NCI-H748 treated with DMSO at 0.1 percent for 48 hours (cell line): ENCODE data around the gene TDRD3.

Experiments
- DNase-seq: peaks from one replicate; lab custom pipeline; 2025; lab: John Stamatoyannopoulos, UW

Gene TDRD3

GRCh38 chr13:60454425-60454824, 57.4 kb downstream of the TDRD3 start:
- DNase-seq: no peak

GRCh38 chr13:60463787-60464186, 66.8 kb downstream of the TDRD3 start:
- DNase-seq: no peak

GRCh38 chr13:60467098-60467497, 70.1 kb downstream of the TDRD3 start:
- no peak for DNase-seq

GRCh38 chr13:60479273-60479672, 82.3 kb downstream of the TDRD3 start:
- no peak for DNase-seq

GRCh38 chr13:60482012-60482411, 85.0 kb downstream of the TDRD3 start:
- no peak for DNase-seq

- no peak for DNase-seq
Observed at GRCh38 chr13:60484865-60485264, 87.8 kb downstream of the TDRD3 start.

GRCh38 chr13:60491531-60491930, 94.5 kb downstream of the TDRD3 start:
- DNase-seq: no peak

- DNase-seq: no peak
Observed at GRCh38 chr13:60492187-60492586, 95.2 kb downstream of the TDRD3 start.

GRCh38 chr13:60494296-60494695, 97.3 kb downstream of the TDRD3 start:
- DNase-seq: no peak

- no peak for DNase-seq
Observed at GRCh38 chr13:60501236-60501635, 104.2 kb downstream of the TDRD3 start.

- DNase-seq: no peak
Observed at GRCh38 chr13:60509601-60510386, 112.8 kb downstream of the TDRD3 start.

GRCh38 chr13:60511637-60512036, 114.6 kb downstream of the TDRD3 start:
- no peak for DNase-seq

GRCh38 chr13:60514891-60515290, 117.9 kb downstream of the TDRD3 start:
- no peak for DNase-seq

GRCh38 chr13:60519496-60519895, 122.5 kb downstream of the TDRD3 start:
- DNase-seq: no peak

GRCh38 chr13:60520902-60521569, 124.0 kb downstream of the TDRD3 start:
- DNase-seq: no peak

- no peak for DNase-seq
Observed at GRCh38 chr13:60538566-60538965, 141.5 kb downstream of the TDRD3 start.

GRCh38 chr13:60540276-60540675, 143.3 kb downstream of the TDRD3 start:
- DNase-seq: no peak

GRCh38 chr13:60562096-60562780, 165.2 kb downstream of the TDRD3 start:
- no peak for DNase-seq

GRCh38 chr13:60571571-60571970, 174.6 kb downstream of the TDRD3 start:
- no peak for DNase-seq

- no peak for DNase-seq
Observed at GRCh38 chr13:60572003-60572798, 175.2 kb downstream of the TDRD3 start.

GRCh38 chr13:60572855-60573254, 175.8 kb downstream of the TDRD3 start:
- no peak for DNase-seq

- DNase-seq: no peak
Observed at GRCh38 chr13:60574735-60575134, 177.7 kb downstream of the TDRD3 start.
